ENCODE measurements around the gene TNFRSF9.
"Not testable (repeated sequence)": the region's sequence is repeated elsewhere in the genome, so short reads cannot be mapped to it uniquely, and the experiment has no call there.

Gene TNFRSF9

DNA sequence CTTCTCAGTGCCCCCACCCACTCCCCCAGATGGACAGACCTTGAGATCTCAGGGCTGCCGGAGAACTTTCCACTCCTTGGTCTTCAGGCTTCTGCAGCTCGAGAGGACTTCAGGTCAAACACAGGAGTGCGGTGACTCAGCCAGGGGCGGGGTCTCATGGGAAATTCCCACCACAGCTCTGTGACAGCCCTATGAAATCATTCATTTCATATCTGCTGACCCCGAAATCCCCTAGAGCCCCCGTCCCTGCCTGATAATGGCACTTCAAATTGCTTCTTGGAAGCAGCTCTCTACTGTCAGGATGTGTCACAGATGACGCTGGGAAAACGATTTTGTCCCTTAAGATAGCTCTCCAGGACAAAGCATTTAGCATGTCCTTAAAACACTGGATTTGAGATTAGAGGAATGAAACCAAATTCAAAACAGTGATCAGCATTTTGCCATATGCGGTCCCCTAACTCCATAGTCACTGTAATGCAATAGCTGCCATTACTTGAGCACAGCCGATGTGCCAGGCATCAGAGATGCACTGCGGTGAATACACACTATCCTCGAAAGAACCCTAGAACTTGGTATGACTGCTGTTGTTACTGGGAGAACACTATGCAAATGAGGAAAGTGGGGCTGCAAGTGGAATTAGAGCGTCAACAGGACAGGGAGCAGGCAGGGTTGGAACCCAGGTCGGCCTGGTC, at the start of gene TNFRSF9:
Gene TNFRSF9, minus strand, starts transcription at position 95 of the 692 bp plus-strand sequence. CDS start 845 bp downstream, outside the sequence.
- DNase-seq, result no peak

DNA sequence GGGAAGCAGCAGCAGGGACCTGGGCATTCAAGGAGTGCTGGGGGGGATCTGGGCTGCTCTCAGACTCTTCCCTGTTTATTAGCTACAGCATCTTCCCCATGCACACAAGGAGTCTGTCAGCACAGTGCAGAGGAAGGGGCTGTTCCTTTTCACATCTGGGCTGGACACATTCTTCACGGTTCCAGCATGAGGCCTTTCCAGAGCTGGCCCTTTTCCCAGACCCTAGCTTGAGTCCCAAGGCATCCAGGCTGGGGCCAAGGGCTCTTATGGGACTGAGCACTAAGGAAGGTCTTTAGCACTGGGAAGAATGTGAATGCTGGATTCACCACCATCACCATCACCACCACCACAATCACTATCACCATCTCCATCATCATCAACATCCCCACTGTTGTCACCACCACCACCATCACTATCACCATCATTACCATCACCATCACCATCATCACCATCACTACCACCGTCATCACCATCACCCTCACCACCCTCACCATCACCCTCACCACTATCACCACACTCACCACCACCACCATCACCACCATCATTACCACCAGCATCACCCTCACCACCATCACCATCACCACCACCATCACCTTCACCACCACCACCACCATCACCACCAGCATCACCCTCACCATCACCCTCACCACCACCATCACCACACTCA, 49.3 kb upstream of the TNFRSF9 start:
- no peak for DNase-seq

DNA sequence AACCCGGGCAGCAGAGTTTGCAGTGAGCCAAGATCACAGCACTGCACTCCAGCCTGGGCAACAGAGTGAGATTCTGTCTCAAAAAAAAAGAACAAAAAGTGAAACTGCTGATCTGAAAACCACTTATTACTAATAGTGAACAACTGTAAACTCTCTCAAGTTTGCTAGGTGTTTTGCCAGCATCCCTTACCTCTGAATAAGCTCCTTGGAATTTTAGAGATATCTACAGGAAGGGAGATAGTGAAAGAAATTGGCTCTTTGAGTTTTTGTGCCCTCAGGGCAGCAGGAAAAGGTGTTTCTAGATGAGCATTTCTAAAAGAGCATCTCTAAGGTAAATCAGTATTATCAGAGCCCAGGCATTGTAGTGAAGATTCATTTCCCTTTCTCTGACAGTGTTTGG, 47.9 kb upstream of the TNFRSF9 start:
- DNase-seq, result no peak

DNA sequence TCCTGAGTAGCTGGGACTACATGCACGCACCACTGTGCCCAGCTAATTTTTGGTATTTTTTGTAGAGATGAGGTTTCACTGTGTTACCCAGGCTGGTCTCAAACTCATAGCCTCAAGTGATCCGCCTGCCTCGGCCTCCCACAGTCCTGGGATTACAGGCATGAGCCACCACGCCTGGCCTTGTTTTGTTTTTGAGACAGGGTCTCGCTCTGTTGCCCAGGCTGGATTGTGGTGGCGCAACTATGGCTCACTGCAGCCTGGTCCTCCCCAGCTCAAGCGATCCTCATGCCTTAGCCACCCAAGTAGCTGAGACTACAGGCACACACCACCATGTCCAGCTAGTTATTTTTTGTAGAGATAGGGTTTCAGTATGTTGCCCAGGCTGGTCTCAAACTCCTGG, 46.9 kb upstream of the TNFRSF9 start:
- no peak for DNase-seq

DNA sequence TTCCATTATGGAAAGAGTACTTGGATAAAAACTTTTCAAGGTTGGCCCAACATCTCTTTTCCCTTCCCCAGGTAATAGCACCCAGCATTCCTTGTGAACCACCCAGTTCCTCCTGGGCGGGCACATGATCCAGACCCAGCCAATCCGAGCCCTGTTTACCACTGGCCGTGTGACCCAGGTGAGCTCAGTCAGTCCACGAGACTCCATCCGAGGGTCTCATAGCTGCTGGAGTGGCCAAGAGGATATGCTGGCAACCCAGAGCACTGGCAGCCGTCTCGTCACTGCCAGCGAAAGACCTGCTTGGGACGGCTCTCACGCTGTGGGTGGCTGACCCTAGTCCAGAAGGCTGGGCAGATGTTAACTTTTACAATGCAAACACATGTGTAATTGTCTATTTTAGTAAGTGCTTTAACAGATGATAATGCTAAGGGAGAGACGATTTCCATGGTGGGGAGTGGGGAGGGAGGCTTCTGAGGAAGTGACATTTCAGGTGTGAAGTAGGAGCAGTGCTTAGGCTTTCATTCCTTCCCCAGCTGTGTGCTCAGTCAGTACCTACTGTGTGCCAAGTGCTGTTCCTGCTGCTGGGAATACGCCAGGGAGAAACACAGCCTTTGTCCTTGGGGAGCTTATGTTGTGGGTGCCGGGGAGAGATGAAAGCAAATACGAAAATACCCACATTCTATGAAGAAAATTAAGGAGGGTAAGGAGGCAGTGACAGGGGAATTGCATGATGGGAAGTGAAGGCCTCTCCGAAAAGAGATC, 45.4 kb upstream of the TNFRSF9 start:
- DNase-seq, result no peak

DNA sequence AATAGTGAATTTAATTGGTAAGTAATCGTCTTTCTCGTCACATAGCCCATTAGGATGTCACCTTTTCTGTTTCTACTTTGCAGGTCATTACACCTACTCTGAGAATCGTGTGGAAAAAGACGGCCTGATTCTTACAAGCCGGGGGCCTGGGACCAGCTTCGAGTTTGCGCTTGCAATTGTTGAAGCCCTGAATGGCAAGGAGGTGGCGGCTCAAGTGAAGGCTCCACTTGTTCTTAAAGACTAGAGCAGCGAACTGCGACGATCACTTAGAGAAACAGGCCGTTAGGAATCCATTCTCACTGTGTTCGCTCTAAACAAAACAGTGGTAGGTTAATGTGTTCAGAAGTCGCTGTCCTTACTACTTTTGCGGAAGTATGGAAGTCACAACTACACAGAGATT, 44.2 kb upstream of the TNFRSF9 start:
- DNase-seq, result no peak

DNA sequence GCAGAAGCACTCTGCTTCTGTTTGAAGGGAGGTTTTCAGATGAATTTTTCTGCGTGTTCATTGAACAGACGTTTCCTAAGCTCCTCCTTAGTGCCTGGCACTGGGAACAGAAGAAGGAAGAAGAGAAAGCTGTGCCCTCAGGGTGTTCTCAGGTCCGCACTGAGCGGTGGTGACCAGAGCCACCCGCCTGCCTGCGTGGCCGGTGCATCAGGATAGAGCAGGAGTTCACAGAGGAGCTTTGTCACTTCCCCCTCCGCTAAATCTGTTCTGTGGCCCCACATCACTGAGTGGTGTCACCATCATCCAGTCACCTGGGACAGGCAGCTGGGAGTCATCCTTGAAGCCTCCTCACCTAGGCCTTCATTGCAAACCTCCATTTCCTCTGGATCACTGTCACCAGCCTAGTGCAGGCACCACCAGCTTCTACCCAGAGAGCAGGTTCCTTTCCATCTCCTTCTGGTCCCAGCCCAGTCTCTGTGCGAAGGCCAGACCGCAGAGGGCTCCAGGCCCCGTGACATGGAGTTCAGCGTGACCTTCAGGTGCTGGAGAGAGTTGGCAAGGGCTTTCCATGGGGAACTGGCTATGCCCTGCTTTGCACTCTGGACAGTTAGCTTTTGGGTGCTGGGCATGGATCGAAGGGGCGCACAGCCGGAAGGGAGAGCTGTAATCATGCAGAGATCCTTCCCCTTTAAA, 42.6 kb upstream of the TNFRSF9 start:
- no peak for DNase-seq

DNA sequence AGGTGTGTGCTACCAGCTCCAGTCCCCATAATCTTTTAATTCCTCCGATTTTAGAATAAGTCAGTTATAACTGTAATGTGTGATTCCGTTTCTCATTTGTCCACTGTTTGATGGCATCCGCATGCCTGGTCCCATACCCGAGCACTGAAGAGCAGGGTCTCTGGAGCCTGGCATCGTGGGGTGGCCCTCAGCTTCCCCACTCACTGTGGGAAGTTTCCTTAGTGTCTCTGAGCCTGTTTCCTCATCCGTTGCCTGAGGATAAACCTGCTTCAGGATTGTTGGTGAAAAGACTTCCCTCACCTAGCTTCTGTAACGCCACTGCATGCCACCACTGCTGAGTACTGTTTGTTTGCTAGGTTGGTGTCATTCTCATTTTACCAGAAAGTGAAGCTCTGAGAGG, 40.3 kb upstream of the TNFRSF9 start:
- no peak for DNase-seq

DNA sequence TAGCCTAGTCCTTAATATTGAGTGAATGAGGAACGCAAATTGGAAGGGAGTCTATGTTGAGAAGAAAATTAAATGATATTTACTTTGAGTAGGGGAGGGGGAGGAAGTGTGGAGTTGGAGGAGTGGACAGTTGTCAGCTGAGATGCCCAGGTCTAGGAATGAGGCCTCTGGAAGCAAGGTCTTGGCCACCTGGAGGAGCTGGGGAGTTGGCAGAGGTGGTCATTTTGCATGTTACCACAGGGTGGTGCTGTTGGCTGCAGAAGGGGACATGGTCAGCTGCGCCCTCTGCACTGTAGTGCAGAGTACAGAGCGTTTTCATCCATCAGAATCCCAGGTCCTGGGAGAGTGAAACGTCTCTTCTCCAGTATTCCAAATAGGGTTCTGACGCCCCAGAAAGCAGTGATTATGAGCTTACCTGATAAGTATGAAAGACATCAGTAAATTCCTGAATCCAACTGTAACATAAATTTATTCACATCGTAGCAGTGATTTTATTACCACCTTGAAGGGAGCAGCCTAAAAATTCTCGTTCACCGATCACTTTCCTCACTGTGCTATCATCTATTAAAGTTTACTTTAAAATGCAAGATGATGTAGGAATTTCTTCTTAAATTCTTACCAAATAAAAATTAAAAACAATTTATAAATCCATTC, 34.7 kb upstream of the TNFRSF9 start:
- peak; percentile 64 for DNase-seq

DNA sequence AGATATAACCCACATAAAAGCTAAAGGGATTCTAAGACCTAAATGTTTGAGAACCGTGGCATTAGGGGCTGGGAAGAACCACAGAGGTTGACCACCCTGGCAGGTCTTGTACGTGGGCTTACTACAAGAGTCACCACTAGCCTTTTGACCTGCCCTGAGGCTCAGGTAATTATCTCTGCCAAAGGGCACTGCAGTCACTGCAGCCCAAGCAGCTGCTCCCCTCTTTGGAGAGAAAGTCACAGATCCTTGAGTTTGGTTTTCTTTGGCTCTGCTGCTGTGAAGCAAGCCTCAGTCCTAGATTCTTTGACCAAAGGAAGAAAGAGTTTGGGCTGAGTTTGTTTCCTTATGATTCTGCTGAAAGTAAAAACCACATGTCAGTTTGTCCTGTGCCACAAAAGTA, 32.4 kb upstream of the TNFRSF9 start:
- no peak for DNase-seq

DNA sequence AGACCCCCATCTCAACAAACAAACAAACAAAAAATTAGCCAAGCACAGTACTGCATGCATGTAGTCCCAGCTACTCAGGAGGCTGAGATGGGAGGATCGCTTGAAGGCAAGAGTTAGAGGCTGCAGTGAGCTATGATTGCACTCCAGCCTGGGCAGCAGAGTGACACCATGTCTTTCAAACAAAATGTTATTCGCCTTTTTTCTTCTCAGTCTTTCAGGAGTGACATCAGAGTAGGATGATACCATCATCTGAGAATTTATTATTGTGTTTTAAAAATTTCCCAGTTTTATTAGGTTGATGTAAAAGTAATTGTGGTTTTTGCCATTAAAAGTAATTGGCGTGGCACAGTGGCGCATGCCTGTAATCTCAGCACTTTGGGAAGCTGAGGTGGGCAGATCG, 31.6 kb upstream of the TNFRSF9 start:
- no peak for DNase-seq

DNA sequence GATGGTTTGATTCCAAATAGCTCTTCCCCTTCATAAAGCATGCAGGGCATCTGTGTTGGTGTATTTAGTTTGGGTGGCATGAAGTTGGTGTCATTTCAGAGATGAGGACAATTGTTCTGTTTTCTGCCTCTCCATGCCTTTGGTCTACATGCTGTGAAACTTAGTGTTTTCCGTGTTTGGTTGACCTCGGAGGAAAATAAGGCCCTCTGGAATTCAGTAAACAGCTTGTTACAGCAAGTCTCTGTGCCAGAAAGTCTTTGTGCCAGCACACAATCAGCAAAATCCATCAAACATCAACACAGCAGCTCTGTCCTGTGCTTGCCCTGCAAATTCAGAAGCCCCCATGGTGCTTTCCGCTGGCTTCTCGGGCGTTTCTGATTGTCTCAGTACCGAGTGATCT, 30.4 kb upstream of the TNFRSF9 start:
- no peak for DNase-seq

DNA sequence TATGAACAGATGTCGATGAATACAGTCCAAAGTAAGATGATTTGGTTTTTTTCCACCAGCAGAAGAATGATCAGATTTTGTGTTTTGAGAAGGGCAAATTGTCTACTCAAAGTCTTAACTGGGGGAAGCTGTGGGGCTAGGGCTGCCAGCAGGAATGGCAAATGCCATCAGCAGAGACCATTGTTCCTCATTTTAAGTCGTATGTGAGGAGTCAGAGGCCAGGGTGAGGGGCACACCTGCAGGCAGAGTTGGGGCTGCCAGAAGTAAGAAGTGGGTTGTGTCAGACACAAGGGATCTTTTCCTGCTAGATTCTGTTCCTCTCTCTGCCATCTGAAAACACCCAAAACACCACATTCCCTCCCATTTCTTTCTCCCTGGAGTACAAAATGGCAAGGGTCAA, 29.6 kb upstream of the TNFRSF9 start:
- no peak for DNase-seq

DNA sequence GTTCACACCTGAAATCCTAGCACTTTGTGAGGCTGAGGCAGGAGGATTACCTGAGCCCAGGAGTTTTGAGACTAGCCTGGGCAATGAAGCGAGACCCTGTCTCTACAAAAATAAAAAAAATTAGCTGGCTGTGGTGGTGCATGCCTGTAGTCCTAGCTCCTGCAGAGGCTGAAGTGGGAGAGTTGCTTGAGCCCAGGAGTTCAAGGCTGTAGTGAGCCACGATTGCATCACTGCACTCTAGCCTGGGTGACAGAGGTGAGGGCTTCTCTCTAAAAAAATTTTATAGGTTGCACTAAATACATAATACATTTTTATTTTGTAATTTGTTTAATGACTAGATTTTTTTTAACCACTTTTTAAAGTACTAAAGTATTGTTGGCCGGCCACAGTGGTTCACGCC, 27.0 kb upstream of the TNFRSF9 start:
- DNase-seq, result no peak

DNA sequence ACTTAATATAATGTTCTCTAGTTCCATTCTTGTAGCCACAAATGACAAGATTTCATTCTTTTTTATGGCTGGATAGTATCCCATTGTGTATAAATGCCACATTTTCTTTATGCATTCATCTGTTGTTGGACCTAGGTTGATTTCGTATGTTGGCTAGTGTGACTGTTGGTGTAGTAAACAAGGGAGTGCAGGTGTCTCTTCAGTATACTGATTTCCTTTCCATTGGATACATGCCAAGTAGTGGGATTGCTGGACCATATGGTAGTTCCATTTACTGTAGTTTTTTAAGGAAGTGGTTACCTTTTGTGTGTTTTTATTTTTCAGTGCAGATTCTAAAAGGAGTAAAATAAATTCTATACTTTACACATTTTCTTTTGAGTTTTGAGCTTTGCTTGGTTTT, 26.6 kb upstream of the TNFRSF9 start:
- no peak for DNase-seq

DNA sequence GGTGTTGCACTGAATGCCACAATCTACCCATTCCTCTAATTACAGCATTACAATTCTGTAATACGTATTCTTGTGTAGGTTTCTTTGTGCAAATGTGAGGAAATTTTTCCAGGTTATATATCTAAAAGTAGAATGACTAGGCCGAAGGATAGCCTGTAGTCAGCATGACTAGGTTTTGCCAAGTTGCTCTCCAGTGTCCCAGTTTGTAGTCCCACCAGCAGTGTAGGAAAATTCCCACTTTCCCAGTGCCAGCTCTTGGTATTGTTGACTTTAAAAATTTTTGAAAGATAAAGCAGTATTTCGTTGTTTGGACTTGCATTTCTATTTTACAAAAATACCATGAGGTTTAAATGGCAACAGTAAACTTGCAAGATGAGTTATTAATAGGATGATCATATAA, 23.8 kb upstream of the TNFRSF9 start:
- no peak for DNase-seq

DNA sequence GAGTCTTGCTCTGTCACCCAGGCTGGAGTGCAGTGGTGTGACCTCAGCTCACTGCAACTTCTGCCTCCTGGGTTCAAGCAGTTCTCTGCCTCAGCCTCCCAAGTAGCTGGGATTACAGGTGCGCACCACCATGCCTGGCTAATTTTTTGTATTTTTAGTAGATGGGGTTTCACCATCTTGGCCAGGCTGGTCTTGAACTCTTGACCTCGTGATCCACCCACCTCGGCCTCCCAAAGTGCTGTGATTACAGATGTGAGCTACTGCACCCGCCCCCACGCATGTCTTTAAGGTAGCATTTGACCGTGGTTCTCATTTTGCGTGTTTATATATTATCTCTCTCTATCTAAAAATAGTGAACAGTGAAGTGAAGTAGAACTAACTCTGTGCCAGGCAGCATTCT, 23.2 kb upstream of the TNFRSF9 start:
- DNase-seq, result not testable (repeated sequence)

DNA sequence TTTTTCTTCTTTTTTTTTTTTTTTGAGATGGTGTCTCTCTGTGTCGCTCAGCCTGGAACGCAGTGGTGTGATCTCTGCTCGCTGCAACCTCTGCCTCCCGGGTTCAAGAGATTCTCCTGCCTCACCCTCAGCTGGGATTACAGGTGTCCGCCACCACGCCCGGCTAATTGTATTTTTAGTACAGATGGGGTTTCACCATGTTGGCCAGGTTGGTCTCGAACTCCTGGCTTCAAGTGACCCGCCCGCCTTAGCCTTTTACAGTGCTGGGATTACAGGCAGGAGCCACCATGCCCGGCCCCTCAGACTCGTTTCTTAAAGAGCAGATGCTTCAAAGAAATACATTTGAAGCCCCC, 22.7 kb upstream of the TNFRSF9 start:
- DNase-seq, result not testable (repeated sequence)

DNA sequence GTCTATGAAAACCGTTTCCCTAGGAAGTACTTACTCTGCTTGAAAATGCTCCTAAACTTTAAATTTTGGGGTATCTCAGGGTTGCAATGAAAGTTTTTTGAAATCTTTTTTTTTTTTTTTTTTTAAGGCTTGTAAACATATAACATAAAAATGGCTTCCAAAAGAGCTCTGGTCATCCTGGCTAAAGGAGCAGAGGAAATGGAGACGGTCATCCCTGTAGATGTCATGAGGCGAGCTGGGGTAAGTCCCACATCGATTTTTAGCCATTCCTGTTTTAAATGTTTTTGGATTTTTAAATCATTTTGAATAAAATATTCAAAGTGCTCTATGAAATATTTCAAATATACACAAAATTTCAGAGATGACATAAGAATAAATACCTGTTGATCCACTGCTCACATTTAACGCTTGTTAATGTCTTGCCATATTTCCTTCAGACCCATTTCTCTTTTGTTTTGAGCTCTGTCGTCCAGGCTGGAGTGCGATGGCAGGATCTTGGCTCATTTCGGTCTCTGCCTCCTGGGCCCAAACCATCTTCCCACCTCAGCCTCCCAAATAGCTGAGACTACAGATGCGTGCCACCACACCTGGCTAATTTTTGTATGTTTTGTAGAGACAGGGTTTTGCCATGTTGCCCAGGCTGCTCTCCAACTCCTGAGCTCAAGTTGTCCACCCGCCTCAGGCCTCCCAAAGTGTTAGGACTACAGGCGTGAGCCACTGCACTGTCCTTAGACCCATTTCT, 22.2 kb upstream of the TNFRSF9 start:
- DNase-seq, result no peak

DNA sequence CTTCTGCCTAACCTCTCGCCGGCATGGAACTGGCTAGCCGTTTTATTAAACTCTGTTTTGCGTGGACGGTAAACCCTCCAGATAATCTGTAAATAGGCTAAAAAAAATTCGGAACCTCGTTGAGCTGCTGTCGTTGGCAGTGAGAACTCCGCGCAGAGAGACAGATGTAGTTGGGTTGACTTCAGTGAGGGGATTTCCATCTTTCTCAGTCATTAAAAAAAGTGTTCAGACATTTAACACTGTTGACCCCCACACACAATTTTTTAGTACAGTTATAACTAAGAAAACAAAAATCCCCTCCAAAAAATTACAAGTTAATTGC, 21.3 kb upstream of the TNFRSF9 start:
- no peak for DNase-seq

DNA sequence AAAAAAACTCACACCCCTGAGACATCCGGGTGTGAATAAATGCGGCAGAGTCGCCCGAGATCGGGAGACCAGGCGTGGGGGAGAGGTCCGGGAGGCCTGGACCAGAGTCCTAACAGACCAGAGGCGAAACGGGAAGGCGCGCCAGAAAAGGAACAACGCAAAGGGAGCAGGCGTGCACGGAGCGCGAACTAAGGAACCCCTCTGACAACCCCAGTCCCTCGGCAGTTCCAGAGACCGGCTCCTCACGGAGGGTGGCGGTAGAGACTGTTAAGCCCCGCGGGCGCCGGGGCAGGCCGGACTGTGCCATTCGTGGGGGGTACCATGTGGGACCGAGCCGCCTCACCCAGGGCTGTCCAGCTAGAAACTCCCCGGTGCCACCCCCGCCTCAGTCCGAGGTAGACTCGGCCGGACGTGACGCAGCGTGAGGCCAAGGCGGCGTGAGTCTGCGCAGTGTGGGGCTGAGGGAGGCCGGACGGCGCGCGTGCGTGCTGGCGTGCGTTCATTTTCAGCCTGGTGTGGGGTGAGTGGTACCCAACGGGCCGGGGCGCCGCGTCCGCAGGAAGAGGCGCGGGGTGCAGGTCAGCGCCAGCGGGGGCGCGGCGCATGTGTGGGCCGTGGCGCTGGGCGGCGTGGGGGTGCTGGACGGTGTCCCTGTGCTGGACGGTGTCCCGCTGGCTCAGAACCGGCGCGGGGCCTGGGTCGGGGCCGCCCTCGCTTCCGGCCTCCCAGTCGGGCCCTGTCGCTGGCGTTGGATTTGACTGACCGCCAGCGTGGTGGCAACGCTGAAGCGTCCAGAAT, 20.8 kb upstream of the TNFRSF9 start, which contains the start of gene PARK7:
Gene PARK7, plus strand, starts transcription at position 496 of the 798 bp plus-strand sequence. CDS start 1,075 bp downstream, outside the sequence.
- DNase-seq, result peak; percentile 100

DNA sequence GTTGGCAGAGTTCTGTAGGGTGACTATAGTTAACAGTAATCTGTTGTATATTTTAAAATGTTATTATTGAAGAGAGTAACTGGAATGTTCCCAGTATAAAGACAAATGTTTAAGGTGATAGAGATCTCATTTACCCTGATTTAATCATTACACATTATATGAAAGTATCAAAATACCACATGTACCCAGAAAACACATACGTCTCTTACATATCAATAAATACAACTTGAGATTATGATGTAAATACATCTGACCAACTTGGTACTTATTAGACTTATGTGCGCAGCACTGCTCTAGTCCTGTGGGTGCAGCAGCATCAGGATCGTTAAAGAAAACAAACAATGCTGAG, 20.2 kb upstream of the TNFRSF9 start:
- no peak for DNase-seq
